H9 (cell line): Measurements from ENCODE around the gene DAPK2. TPM values are rescaled to one million over a fixed set of nuclear protein-coding genes. Genes with fewer than 3 reads are reported as not detected.

Experiments used
- DNase-seq: peaks from one replicate; pipeline ENCODE4 v3.0.0-alpha.2; 2017
- H2AFZ ChIP-seq: one replicate; pipeline ENCODE4 v1.6.1; 2013; ENCODE audit warnings: mild to moderate bottlenecking, low read length, control low read depth, moderate library complexity
- H2AK5ac ChIP-seq: 2 replicates; pipeline ENCODE4 v1.6.1; 2013; ENCODE audit warnings: low read length, control low read depth, mixed read lengths; ENCODE audit not compliant: insufficient read length
- H2BK120ac ChIP-seq: one replicate; pipeline ENCODE4 v1.6.1; 2013; ENCODE audit warnings: low read depth, mild to moderate bottlenecking, low read length, control low read depth, inconsistent platforms; ENCODE audit not compliant: poor library complexity, severe bottlenecking
- H2BK12ac ChIP-seq: 2 replicates; pipeline ENCODE4 v1.6.1; 2013; ENCODE audit warnings: low read length, control low read depth, mixed read lengths, low read depth; ENCODE audit not compliant: insufficient read length
- H2BK15ac ChIP-seq: 2 replicates; pipeline ENCODE4 v1.6.1; 2013; ENCODE audit warnings: low read depth, low read length, control low read depth
- H2BK20ac ChIP-seq: one replicate; pipeline ENCODE4 v1.6.1; 2013; ENCODE audit warnings: low read depth, mild to moderate bottlenecking, low read length, control low read depth, inconsistent platforms; ENCODE audit not compliant: poor library complexity, severe bottlenecking
- H2BK5ac ChIP-seq: 2 replicates; pipeline ENCODE4 v1.6.1; 2013; ENCODE audit warnings: low read length, control low read depth, mixed read lengths; ENCODE audit not compliant: insufficient read length
- H3K14ac ChIP-seq: 2 replicates; pipeline ENCODE4 v1.6.1; 2013; ENCODE audit warnings: low read length, control low read depth; ENCODE audit not compliant: insufficient read depth
- H3K18ac ChIP-seq: 2 replicates; pipeline ENCODE4 v1.6.1; 2013; ENCODE audit warnings: low read depth, mild to moderate bottlenecking, mixed read lengths, low read length, control low read depth; ENCODE audit not compliant: insufficient read length
- H3K23ac ChIP-seq: 2 replicates; pipeline ENCODE4 v1.6.1; 2013; ENCODE audit warnings: low read length, control low read depth, mixed read lengths, low read depth; ENCODE audit not compliant: insufficient read length
- H3K23me2 ChIP-seq: 2 replicates; pipeline ENCODE4 v1.6.1; 2013; ENCODE audit warnings: low read depth, mild to moderate bottlenecking, mixed read lengths, low read length, control low read depth; ENCODE audit not compliant: insufficient read length, poor library complexity, severe bottlenecking
- H3K27ac ChIP-seq: 2 replicates; pipeline ENCODE4 v1.5.1; 2013; ENCODE audit warnings: low read length, control low read depth, mixed read lengths, low read depth; ENCODE audit not compliant: insufficient read length
- H3K27me3 ChIP-seq: 2 replicates; pipeline ENCODE4 v1.6.1; 2013; ENCODE audit warnings: low read length, control low read depth, inconsistent platforms; ENCODE audit not compliant: insufficient read depth
- H3K4ac ChIP-seq: 2 replicates; pipeline ENCODE4 v1.6.1; 2013; ENCODE audit warnings: low read depth, mild to moderate bottlenecking, control low read depth, inconsistent platforms, low read length, moderate library complexity
- H3K4me1 ChIP-seq: 2 replicates; pipeline ENCODE4 v1.6.1; 2013; ENCODE audit warnings: low read length, control low read depth, inconsistent platforms; ENCODE audit not compliant: insufficient read depth
- H3K4me2 ChIP-seq: 2 replicates; pipeline ENCODE4 v1.6.1; 2013; ENCODE audit warnings: low read length, control low read depth, mixed read lengths; ENCODE audit not compliant: insufficient read length, insufficient read depth
- H3K56ac ChIP-seq: 2 replicates; pipeline ENCODE4 v1.6.1; 2013; ENCODE audit warnings: low read depth, mild to moderate bottlenecking, mixed read lengths, low read length, control low read depth; ENCODE audit not compliant: insufficient read length
- H3K79me1 ChIP-seq: 2 replicates; pipeline ENCODE4 v1.6.1; 2013; ENCODE audit warnings: low read depth, mild to moderate bottlenecking, moderate library complexity, low read length, control low read depth, inconsistent platforms; ENCODE audit not compliant: insufficient read depth, poor library complexity, severe bottlenecking
- H3K79me2 ChIP-seq: 2 replicates; pipeline ENCODE4 v1.6.1; 2013; ENCODE audit warnings: low read length, control low read depth, inconsistent platforms; ENCODE audit not compliant: insufficient read depth
- H3K9ac ChIP-seq: 2 replicates; pipeline ENCODE4 v1.6.1; 2013; ENCODE audit warnings: low read length, control low read depth, mixed read lengths; ENCODE audit not compliant: insufficient read length; ENCODE audit errors: extremely low read depth
- H3K9me3 ChIP-seq: one replicate; pipeline ENCODE4 v1.6.1; 2013; ENCODE audit warnings: low read depth, low read length, inconsistent platforms; ENCODE audit not compliant: control insufficient read depth
- H3T11ph ChIP-seq: one replicate; pipeline ENCODE4 v1.6.1; 2013; ENCODE audit warnings: mild to moderate bottlenecking, low read length, control low read depth, inconsistent platforms
- H4K20me1 ChIP-seq: one replicate; pipeline ENCODE4 v1.6.1; 2013; ENCODE audit not compliant: control insufficient read depth, insufficient read length, insufficient read depth
- H4K5ac ChIP-seq: 2 replicates; pipeline ENCODE4 v1.6.1; 2013; ENCODE audit warnings: low read depth, mild to moderate bottlenecking, mixed read lengths, low read length, control low read depth; ENCODE audit not compliant: insufficient read length
- H4K8ac ChIP-seq: replicated peaks from 2 replicates; pipeline ENCODE4 v1.6.1; 2013; ENCODE audit warnings: low read length, control low read depth, mixed read lengths, low read depth; ENCODE audit not compliant: insufficient read length
- H4K91ac ChIP-seq: 2 replicates; pipeline ENCODE4 v1.6.1; 2013; ENCODE audit warnings: low read depth, mild to moderate bottlenecking, moderate library complexity, mixed read lengths, low read length, control low read depth; ENCODE audit not compliant: insufficient read length
- H3K27ac Mint-ChIP-seq, 3 experiments: 2 replicates in 2 of 3; 3 replicates in 1 of 3; pipeline ENCODE4 v1.8.0; 2020 to 2021; ENCODE audit warnings: mixed read lengths in 3 of 3, mild to moderate bottlenecking in 1 of 3, moderate library complexity in 1 of 3
- H3K27me3 Mint-ChIP-seq: 2 replicates; pipeline ENCODE4 v1.8.0; 2021; ENCODE audit warnings: low read depth, mild to moderate bottlenecking, moderate library complexity, mixed read lengths
- H3K36me3 Mint-ChIP-seq, 3 experiments: 2 replicates in 2 of 3; 3 replicates in 1 of 3; pipeline ENCODE4 v1.8.0; 2020 to 2021; ENCODE audit warnings: low read depth in 3 of 3, mixed read lengths in 3 of 3; ENCODE audit not compliant: insufficient read depth in 1 of 3
- H3K4me1 Mint-ChIP-seq, 2 experiments: 2 replicates each; pipeline ENCODE4 v1.8.0; 2020; ENCODE audit warnings: mixed read lengths in 2 of 2
- H3K4me3 Mint-ChIP-seq, 2 experiments: 2 replicates in 1 of 2; 3 replicates in 1 of 2; pipeline ENCODE4 v1.8.0; 2020 to 2021; ENCODE audit warnings: mild to moderate bottlenecking in 2 of 2, mixed read lengths in 2 of 2, moderate library complexity in 1 of 2
- H3K9me3 Mint-ChIP-seq, 2 experiments: 2 replicates in 1 of 2; 3 replicates in 1 of 2; pipeline ENCODE4 v1.8.0; 2020; ENCODE audit warnings: mild to moderate bottlenecking in 2 of 2, mixed read lengths in 2 of 2, moderate library complexity in 1 of 2
- WGBS: extraction: QIAGEN DNeasy Blood & Tissue Kit; methylation state at CpG from one replicate; pipeline ENCODE4 v1.1.7; 2013; ENCODE audit warnings: missing lambda C conversion rate, low lambda C conversion rate, mixed read lengths; ENCODE audit not compliant: insufficient read length; ENCODE audit errors: extremely low coverage; 5-methylcytosine and 5-hydroxymethylcytosine counted together
- total RNA-seq: library from RNA; stranded (reverse); gene quantifications from 2 replicates; pipeline ENCODE4 v1.2.1, GENCODE V29; 2021
- TF ChIP-seq, protein P1 (sequence below): fragments of 200-600 bp; sonication (generic); conservative IDR thresholded peaks from 3 replicates; pipeline ENCODE4 v1.8.0; 2021; ENCODE audit warnings: antibody characterized with exemption, mild to moderate bottlenecking

DAPK2 gene
- total RNA-seq, 1 experiment from 2014 or later, result 3.5 TPM

DNA sequence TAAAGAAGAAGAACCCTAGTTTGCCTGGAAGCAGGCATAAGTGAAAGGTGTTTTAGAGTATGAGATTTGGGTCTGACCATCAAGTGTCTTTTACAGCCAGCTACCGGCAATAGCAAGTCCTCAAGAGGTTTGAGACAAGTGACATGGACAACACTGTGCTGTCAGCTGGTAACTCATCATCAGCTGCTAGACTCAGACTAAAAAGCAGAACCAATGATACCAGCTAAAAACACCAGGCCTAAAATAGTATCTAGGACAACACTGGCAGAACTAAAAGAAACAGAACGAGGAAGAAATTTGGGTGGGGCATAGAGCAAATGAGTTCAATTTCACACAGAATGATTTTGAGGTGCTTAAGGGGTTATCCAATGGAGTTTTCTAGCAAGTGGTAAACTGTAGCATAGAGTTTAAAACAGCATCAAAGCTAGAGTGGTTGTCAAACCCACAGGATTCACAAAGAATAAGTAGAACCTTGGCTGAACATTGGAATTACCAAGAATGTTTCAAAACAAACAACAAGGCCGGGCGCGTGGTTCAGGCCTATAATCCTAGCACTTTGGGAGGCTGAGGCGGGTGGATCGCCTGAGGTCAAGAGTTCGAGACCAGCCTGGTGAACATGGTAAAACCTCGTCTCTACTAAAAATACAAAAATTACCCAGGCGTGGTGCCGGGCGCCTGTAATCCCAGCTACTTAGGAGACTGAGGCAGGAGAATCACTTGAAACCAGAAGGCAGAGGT lies 43.4 kb upstream of the DAPK2 start:
- no peak overlapping the region; a peak in 1 of 7 replicates for H3K27ac Mint-ChIP-seq

More for the DNA sequence above, 43.4 kb upstream of the DAPK2 start:
- no peak overlapping the region for H2BK20ac ChIP-seq
- no peaks in the 10 kb centered on the region for H4K20me1 ChIP-seq
- no peak overlapping the region for H4K91ac ChIP-seq
- no peak overlapping the region for H3K14ac ChIP-seq
- Mint-ChIP-seq H3K4me1 (peaks cover 11 to 17% of the 10 kb centered on the region in 2 experiments), H3K4me3 (no peak overlapping the region), H3K9me3 (no peaks in the 10 kb centered on the region), H3K27me3 (no peaks in the 10 kb centered on the region), H3K36me3 (peaks cover 29 to 40% (median 37%) of the 10 kb centered on the region in 3 experiments)
- H3K79me2 ChIP-seq, result no peaks in the 10 kb centered on the region
- H3K27me3 ChIP-seq, result no peaks in the 10 kb centered on the region
- no peak overlapping the region for H3K23ac ChIP-seq
- TF ChIP-seq, protein P1, sequence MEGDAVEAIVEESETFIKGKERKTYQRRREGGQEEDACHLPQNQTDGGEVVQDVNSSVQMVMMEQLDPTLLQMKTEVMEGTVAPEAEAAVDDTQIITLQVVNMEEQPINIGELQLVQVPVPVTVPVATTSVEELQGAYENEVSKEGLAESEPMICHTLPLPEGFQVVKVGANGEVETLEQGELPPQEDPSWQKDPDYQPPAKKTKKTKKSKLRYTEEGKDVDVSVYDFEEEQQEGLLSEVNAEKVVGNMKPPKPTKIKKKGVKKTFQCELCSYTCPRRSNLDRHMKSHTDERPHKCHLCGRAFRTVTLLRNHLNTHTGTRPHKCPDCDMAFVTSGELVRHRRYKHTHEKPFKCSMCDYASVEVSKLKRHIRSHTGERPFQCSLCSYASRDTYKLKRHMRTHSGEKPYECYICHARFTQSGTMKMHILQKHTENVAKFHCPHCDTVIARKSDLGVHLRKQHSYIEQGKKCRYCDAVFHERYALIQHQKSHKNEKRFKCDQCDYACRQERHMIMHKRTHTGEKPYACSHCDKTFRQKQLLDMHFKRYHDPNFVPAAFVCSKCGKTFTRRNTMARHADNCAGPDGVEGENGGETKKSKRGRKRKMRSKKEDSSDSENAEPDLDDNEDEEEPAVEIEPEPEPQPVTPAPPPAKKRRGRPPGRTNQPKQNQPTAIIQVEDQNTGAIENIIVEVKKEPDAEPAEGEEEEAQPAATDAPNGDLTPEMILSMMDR, result no peak
- no peak overlapping the region for H4K8ac ChIP-seq
- peaks cover 3% of the 10 kb centered on the region for H3K79me1 ChIP-seq
- no peak overlapping the region for H2BK120ac ChIP-seq
- H3K9me3 ChIP-seq, result no peaks in the 10 kb centered on the region
- H4K5ac ChIP-seq, result no peak overlapping the region
- no peak overlapping the region for H2AFZ ChIP-seq
- no peak overlapping the region for H2BK5ac ChIP-seq
- H3K18ac ChIP-seq, result no peak overlapping the region
- WGBS, result no CpG with 5 or more reads among the region's 12 CpGs
- H2BK12ac ChIP-seq, result no peak overlapping the region
- no peak overlapping the region for H3K56ac ChIP-seq
- peaks cover 5% of the 10 kb centered on the region for H3K23me2 ChIP-seq
- no peak overlapping the region for H3K9ac ChIP-seq
- no peak overlapping the region for H2AK5ac ChIP-seq
- no peak overlapping the region for H2BK15ac ChIP-seq
- no peak overlapping the region for H3K27ac ChIP-seq
- H3K4me2 ChIP-seq, result no peak overlapping the region
- no peak overlapping the region for H3K4ac ChIP-seq
- H3K4me1 ChIP-seq, result no peaks in the 10 kb centered on the region
- no peak overlapping the region for H3T11ph ChIP-seq
- no peak for DNase-seq
